HG02973 (cell line): ENCODE data around the gene DERA.
"Not testable (repeated sequence)": the region's sequence is repeated elsewhere in the genome, so short reads cannot be mapped to it uniquely, and the experiment has no call there.

ENCODE experiments used
- ATAC-seq: cut with Tn5 transposase; IDR thresholded peaks from one replicate; pipeline ENCODE4 v1.9.1; 2021; ENCODE audit warnings: moderate library complexity; ENCODE audit not compliant: unreplicated experiment

Gene DERA

DNA sequence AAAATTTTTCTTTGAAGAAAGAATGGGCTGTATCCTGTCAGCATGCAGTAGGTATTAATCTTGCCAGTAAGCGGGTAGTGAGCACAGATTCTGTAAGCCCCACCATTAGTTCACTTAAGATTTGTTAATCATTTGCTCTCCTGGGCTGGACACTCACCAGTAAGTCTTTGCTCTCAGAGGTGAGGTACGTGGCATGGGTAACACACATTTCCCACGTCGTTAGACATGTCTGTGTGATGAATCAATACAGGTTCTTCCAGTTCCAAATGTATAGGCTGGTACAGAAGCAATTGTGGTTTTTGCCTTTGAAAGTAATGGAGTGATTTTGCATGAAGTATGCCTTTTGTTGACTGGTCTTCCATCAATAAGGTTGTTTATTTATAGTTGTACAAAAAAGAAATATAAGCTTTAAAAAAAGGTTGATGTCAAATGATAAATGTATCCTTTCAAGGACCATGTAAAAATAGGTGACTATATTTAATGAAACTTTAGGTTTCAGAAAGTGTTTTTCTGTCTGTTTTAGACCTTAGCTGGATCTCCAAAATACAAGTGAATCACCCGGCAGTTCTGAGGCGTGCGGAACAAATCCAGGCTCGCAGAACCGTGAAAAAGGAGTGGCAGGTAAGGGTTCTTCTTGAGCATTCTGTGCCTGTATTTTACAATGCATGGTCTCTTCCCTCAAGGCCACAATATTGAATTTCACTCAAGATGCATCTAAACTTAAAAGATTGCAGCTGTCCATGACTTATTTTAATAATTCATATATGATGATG is 45.5 kb downstream of the DERA start:
- no peak for ATAC-seq

DNA sequence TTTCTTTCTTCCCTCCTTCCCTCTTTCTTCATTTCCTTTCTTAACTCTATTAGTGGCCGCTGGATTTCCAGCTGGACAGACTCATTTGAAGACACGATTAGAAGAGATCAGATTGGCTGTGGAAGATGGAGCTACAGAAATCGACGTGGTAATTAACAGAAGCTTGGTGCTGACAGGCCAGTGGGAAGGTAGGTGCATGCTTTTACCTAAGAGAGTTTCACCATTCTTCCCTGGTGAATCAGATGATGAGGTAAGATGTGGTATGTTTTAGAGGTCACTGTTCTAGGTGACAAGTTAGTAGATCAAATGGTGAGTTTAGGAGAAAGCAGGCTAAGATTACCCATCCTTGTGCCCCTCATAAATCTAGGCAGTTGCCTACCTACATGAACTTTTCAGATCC is 51.6 kb downstream of the DERA start:
- no peak for ATAC-seq

DNA sequence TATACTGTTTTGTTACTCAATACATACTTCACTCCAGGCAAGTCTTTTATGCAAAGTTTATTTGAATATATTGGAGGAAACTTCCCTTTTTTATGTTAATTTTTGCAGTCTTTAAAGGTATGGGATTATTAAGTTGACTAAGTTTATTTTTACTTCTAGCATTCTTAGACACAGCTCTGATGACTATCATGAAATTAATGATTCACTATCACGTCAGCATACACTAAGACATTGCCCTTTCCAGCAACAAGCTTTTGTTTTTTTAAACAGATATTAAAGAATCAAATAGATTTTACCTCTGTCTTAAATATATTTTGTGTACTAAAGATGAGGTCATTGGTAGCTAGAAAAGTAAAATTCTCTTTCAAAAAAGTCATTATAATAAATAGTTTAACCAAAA is 52.1 kb downstream of the DERA start:
- no peak for ATAC-seq

DNA sequence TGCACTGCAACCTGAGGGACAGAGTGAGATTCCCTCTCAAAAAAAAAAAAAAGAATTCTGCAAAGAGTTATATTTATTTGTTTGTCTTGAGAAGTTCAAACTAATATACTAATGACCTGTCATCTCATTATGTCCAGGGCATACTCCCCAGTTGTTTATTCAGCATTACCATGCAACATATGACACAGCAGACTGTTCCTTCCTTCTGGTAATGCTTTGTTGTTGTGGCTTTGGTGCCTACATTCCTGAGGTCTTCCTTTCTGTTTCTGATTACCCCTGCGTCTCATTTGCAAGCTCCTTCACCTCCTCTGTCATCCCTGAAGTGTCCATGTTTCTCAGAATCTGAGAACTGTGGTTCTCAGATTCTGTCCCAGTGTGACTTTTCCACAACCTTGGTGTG is 55.3 kb downstream of the DERA start:
- no peak for ATAC-seq

DNA sequence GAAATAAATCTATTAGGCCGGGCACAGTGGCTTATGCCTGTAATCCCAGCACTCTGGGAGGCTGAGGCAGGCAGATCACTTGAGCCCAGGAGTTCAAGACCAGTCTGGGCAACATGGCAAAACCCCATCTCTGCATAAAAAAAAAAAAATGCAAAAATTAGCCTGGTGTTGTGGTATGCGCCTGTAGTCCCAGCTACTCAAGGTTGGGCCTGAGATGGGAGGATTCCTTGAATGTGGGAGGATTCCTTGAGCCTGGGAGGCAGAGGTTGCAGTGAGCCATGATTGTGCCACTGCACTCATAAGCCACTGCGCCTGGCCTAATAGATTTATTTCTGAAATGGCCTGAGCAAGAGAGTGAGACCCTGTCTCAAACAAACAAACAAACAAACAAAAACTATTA is 55.9 kb downstream of the DERA start:
- ATAC-seq = not testable (repeated sequence)

DNA sequence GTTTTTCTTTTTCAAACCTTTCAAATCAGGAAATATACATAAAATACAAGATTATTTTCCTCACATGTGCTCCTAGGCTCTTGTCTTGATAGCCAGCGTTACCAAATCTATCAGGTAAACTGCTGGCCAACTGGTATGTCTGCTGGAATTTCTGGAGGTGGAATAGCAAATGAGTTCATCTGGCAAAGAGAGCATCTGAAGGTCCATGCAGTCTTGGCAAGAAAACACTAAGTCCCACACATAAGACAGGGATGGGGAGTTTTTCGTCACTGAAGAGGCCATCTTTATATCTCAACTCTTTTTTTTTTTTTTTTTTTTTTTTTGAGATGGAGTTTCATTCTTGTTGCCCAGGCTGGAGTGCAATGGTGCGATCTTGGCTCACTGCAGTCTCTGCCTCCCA is 60.1 kb downstream of the DERA start:
- no peak for ATAC-seq

DNA sequence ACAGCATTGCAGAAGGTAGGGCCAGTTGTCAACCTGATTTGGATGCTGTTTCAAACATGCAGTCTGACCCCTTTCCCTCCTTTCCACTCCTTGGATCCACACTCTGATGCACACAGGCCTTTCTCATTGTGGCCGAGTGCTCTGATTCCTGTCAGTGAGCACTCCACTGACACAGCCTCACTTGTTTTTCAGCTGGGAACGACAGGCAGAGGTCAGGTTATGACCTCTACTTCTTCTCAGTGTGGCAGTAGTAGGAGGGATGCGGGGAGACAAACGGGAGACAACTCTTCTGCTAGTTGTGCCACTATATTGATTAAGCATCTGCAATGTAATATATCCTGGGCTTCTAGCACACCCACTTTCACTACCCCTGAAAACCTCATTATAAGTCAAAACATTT is 61.8 kb downstream of the DERA start:
- no peak for ATAC-seq

DNA sequence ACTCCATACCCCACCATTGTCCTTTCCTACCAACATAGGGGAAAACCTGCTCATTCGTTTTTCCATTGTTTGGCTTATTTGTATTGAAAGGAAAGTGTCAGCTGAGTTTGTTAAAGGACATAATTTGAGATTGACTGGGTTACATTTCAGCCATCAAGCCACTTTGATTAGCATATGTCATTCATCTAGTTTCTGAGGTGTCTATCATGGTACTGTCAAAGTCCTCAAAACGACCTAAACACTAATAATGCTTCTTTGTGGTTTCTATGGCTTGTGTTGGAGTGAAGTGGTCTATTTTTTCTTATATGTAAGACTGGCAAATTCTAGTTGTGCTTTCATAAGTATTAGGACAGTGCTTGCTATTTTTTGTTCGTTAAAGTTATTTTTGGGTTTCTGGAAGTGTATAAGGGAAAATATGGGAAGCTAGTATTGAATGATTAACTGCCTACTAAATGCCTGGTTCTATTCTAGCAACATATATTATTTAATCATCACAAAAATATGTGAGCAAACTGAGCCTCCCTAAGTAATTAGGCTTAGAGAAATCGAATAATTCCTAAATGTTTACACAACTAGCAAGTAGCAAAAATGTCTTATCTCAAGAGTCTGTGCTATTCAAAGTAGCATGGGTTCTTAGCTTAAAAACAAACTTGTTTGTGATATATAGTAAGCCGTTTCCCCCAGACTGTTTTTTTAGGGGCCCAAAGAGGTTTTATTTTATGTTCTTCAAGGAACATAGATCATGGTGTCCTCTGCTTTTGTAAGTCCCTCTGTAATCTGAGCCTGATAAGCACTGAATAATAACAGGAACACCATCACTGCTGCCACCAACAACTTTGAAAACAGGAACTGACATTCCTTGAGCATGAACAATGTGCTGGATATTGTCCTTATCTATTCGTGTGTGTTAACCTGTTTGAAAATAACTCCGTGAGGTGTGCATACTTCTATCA is 67.1 kb downstream of the DERA start:
- ATAC-seq = no peak

DNA sequence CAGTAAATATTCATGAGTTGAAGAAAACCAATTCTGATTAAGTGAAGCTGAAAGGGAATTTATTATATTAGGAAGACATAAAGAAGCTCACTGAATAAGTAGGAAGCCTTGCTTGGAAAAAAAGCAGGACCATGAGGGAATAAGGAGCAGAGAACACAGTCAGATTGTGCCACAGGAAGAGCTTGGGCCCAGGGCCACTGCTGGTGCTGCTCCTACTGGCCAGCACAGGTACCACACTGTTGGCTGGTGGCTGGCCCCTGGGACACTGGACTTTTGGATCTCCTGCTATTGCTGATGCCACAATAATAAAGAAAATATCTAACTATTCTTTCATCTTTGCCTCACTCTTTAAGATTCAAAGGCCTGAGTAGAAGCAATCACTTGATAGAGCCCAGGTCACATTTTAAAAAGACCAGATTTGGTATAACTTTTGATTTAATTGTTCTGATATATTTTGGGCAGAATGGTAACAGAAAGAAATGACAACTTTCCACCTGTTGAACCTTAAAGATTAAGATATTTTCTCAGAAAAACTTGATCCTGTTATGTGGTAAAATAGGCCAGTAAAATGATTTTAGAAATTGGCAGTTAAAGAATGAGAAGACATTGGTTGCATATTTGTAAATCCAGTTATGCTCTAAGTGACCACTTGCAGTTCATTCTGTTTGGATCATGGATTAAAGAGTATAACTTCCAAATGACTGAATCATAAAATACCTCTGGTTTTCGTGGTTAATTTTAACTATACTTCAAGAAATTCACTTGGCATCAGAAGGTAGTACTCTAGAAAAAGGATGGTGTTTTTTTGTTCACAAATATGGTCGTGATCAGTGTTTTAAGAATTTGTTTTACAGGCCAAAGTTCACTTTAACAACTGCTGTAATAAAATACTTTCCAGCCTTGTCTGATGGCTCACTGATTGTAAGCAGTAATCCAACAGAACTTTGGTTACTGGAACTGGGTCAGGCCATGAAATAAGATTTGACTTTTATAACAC is 68.3 kb downstream of the DERA start:
- no peak for ATAC-seq

DNA sequence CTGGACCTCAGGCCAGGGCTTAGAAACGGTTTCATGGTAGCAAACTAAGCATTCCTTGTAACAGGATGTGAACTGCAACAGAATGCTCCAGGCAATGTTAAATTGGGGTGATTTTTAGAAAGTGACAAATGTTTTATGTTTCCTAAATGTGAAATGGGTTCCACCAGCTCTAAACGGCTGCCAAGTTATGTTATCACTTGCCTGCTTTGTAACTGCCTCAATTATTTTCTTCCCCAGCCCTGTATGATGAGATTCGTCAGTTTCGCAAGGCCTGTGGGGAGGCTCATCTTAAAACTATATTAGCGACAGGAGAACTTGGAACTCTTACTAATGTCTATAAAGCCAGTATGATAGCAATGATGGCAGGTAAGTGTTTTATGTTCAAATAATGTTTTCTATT is 70.9 kb downstream of the DERA start:
- no peak for ATAC-seq

DNA sequence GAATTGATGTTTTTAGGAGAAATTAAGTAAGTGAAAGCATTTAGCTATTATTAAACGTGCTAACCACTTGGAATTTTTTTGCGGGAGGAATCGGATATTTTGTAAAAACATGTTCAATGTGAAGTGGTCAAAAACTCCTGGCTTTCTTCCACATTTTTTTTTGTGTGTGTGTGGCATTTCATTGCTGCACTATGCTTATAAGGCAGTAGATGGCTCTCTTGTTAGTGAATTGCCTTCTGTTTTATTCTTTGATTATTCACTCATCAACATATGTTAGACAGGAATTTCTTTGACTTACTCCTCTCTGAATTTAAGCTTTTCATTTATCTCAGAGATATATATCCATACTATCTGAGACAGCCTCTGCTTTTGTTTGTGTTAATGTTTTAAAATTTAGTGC is 71.3 kb downstream of the DERA start:
- no peak for ATAC-seq

DNA sequence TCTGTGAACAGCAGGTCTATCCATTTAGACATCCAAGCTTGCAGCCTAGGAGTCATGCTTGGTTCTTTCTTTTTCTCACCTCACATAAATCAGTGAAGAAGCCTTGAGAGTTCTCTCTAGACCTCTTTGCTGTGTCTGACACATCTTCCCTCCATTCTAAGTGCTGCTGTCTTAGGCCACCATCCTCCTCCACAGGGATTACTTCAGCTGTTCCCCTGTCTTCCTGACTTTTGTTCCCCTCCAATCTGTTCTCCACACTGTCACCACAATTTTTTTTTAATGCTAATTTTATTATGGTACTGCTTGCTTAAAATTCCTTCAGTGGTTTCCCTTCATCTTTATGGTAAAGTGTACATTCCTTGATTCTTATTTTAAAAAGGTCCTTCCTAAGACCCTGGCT is 71.8 kb downstream of the DERA start:
- ATAC-seq = no peak

DNA sequence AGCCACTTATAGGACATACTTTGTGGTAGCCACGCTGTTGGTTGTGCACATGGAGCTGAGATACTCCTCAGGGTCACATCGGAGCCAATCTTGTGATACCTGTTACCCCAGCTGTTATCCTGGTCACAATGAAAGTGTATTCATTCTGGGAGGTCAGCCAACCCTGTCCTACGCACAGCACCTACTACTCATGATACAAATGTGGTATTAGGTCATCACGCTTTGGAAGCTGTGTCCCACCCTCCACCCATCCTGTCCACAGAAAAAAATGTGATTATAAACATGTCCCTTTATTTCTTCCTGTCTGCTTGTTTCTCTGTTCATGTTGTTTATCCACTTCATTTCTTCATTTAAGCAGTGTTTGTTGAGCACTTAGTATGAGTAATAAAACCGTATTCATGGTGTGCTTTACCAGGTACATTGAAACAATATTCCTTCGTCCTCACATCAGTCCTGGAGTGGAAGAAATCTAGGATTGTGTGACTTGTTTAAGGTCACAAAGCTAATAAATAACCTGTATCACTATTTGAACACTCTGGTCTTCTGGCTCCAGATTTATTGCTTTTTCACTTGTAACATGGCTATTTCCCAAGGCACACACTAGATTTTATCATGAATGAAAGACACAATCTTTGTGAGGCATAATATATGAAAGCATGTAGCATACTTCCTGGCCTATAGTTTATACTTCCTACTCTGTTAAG is 73.1 kb downstream of the DERA start:
- ATAC-seq = no peak

DNA sequence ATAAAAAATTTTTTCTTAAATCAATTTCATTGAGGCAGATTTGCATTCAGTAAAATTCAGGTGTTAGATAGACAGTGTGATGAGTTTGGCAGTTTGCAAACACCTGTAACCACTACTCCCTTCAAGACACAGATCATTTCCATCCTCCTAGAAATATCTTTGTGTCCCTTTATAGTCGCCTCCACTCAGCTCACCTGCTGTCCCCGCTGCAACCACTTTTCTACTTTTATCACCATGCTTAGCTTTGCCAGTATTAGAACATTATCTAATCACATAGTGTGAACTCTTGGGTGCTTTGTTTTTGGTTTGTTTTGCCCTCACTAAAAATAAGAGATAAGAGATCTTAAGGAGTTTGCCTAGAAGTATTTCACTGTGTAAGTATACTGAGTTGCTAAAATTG is 73.8 kb downstream of the DERA start:
- ATAC-seq = no peak

DNA sequence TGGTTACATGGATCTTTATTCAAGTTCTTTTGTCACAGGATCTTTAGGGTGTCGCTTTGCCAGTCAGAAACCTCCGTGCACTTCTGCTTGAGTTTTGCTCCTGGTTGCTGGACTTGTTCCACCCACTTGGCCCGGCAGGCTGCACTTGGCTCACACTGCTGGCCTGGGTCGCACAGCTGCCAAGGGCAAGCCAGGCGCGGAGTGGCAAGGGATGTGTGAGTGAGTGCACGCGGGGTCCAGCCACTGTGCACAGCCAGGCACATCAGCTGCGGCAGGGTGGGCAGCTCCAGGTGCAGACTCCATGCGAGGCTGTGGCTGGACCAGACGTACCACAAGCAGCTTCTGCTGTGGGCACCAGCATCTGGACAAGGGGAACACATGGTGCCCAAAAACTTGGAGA is 76.6 kb downstream of the DERA start:
- no peak for ATAC-seq

DNA sequence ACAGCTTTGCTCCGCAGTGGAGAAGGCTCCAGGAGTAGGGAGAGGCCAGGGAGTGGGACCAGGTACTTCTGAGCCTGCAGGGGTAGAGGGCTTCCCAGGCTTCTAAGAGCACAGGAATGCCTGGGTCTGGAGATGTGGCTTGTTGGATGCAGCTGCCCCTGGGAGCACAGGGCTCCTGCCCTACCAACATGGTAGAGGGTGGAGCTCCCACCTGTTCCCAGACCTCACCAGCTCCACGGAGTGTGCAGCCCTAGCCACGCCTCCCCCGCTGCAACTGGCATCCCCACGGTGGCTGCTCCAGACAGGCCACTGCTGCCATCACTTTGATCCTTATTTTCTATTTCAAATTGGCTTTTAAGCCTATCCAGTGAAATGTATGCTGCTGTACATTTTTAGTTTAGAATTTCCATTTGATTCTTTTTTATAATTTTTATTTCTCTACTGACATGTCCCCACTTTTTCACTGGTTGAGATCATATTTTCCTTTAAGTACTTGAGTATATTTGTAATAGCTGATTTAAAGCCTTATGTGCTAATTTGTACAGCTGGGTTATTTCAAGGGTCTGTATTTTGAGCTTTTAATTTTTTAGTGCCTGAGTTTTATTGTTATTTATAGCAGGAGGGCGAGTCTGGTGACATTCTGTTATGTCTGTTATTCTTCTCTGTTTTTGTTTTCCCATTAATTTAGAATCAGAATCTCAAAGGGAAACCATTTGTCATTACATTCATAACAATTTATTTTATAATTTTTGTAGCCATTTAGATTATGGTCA is 78.0 kb downstream of the DERA start:
- no peak for ATAC-seq

DNA sequence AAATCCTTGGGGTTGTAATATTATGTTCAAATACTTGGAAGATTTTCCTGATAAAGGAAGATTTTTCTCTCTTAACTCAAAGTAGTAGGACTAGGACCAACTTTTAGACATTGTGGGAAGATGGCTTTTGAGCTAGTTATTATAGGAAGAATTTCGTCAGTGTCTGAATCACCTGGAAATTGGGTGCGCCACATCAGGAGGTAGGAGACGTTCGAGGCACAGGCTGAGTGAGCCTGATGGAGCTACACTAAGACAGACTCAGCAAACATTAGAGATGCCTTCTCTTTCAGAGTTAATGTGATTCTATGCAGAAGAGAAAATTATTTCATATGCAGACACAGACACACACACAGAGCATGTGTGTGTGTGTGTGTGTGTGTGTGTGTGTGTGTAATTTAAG is 84.7 kb downstream of the DERA start:
- ATAC-seq = no peak

DNA sequence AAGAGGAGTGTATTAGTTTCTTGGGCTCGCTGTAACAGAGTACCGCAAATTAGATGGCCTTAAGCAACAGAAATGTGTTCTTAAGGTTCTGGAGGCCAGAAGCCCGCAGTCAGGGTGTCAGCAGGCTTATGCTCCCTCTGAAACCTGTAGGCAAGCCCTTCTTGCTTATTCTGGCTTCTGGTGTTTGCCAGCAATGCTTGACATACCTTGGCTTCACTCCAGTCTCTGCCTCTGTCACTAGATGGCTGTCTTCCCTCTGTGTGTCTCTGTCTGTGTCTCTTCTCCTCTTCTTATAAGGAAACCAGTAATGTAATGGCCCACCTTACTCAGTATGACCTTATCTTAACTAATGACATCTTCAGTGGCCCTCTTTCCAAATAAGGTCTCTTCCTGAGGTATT is 85.1 kb downstream of the DERA start:
- ATAC-seq = no peak

DNA sequence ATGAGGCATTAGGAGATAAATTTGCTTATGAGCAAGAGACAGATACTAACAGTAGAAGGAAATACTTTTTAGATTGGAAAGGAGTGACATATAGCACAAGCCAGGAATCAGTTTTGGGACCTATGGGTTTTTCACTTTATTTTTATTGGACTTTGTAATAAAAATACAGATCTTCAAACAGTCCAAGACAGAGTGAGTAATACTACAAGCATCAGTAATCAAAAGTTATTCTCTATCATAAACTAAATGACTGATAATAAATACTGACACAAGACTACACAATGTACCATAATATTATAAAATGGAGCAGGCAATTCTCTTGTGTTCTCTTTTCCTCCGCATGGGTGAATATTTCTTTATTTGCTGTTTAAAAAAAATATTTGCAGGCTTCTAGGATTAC is 85.8 kb downstream of the DERA start:
- no peak for ATAC-seq

DNA sequence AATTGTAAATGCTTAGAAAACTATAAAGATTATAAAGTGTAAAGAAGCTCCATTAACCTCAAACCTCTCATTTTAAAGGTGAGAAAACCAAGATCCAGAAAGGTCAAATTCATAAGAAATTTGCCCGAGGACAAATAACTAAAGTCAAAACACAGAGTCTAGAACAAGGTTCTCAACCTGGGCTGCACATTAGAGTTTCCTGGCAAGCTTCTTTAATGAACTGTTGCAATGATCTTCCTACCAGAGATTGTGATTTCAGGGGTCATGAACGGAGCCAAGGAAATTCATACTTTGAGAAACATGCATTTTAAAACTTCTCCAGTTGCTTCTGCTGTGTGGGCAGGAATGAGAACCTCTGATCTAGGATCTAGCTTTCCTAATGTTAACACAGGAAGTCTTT is 86.8 kb downstream of the DERA start:
- no peak for ATAC-seq
